BLaER1 treated with 17β-estradiol and CSF1 and Interleukin-3, amounts not matched to agents 10 nM and 100 nM (cell line): Measurements from ENCODE around the gene SMAGP.
A peak's percentile ranks its signal among the peaks of the same experiment; 100 is the strongest.

Experiments used
- H3K27ac ChIP-seq, 11 experiments: shearing (Covaris generic); formaldehyde crosslinking; 2 replicates each; pipeline ENCODE4 v1.8.1; 2022
- H3K27me3 ChIP-seq, 11 experiments: shearing (Covaris generic); formaldehyde crosslinking; 2 replicates each; pipeline ENCODE4 v1.8.1; 2022
- H3K36me3 ChIP-seq, 11 experiments: shearing (Covaris generic); formaldehyde crosslinking; 2 replicates each; pipeline ENCODE4 v1.8.1; 2022
- H3K4me1 ChIP-seq, 10 experiments: shearing (Covaris generic); formaldehyde crosslinking; 2 replicates each; pipeline ENCODE4 v1.8.1; 2022
- H3K4me2 ChIP-seq, 11 experiments: shearing (Covaris generic); formaldehyde crosslinking; 2 replicates each; pipeline ENCODE4 v1.8.1; 2022
- H3K4me3 ChIP-seq, 10 experiments: shearing (Covaris generic); formaldehyde crosslinking; 2 replicates each; pipeline ENCODE4 v1.8.1; 2022
- H3K9ac ChIP-seq, 11 experiments: shearing (Covaris generic); formaldehyde crosslinking; 2 replicates each; pipeline ENCODE4 v1.8.1; 2022
- H3K9me3 ChIP-seq, 11 experiments: shearing (Covaris generic); formaldehyde crosslinking; replicated peaks in 1 of 11; 2 replicates each; pipeline ENCODE4 v1.8.1; 2022
- H4K20me1 ChIP-seq, 11 experiments: shearing (Covaris generic); formaldehyde crosslinking; 2 replicates each; pipeline ENCODE4 v1.8.1; 2022
- Cebpa-rat ChIP-seq, 11 experiments: shearing (Covaris generic); IDR thresholded peaks; 2 replicates each; pipeline ENCODE4 v1.8.1; 2022

Gene SMAGP

GRCh38 chr12:51198568-51199365 is 71.4 kb downstream of the SMAGP start:
- H4K20me1 ChIP-seq, result no peaks in the 10 kb centered on the region
- H3K9ac ChIP-seq, result no peak overlapping the region
- H3K9me3 ChIP-seq, result no peaks in the 10 kb centered on the region
- no peaks in the 10 kb centered on the region for H3K36me3 ChIP-seq
- no peaks in the 10 kb centered on the region for H3K27me3 ChIP-seq
- TF ChIP-seq Cebpa-rat (IDR thresholded peaks at IDR 0.05), result no peak
- H3K27ac ChIP-seq, result no peak overlapping the region
- peaks cover 0 to 8% (median 0%) of the 10 kb centered on the region in 10 experiments; a peak in 2 of 20 replicates for H3K4me1 ChIP-seq
- H3K4me2 ChIP-seq, result 0 out of 22 replicates have a peak overlapping the region, but pooled peaks of 2 of the 11 experiments have one; percentile 6 to 23
- H3K4me3 ChIP-seq, result no peak overlapping the region

- Histone ChIP-seq H3K36me3 (no peaks in the 10 kb centered on the region), H3K4me2 (no peak overlapping the region), H3K9ac (no peak overlapping the region), H3K4me1 (peaks cover 0 to 8% (median 0%) of the 10 kb centered on the region in 10 experiments; a peak in 2 of 20 replicates), H4K20me1 (no peaks in the 10 kb centered on the region), H3K4me3 (no peak overlapping the region), H3K9me3 (no peaks in the 10 kb centered on the region), H3K27me3 (no peaks in the 10 kb centered on the region), H3K27ac (no peak overlapping the region)
- no peak for TF ChIP-seq Cebpa-rat (IDR thresholded peaks at IDR 0.05)
Measured at GRCh38 chr12:51197736-51198567, 72.3 kb downstream of the SMAGP start.

- TF ChIP-seq Cebpa-rat (IDR thresholded peaks at IDR 0.05), result no peak
- Histone ChIP-seq H3K27me3 (no peaks in the 10 kb centered on the region), H3K4me1 (peaks cover 0 to 8% (median 0%) of the 10 kb centered on the region in 10 experiments; a peak in 2 of 20 replicates), H3K4me3 (no peak overlapping the region), H4K20me1 (no peaks in the 10 kb centered on the region), H3K9me3 (no peaks in the 10 kb centered on the region), H3K4me2 (no peak overlapping the region), H3K9ac (no peak overlapping the region), H3K27ac (no peak overlapping the region), H3K36me3 (no peaks in the 10 kb centered on the region)
Measured at GRCh38 chr12:51196547-51196946, 73.7 kb downstream of the SMAGP start.

DNA sequence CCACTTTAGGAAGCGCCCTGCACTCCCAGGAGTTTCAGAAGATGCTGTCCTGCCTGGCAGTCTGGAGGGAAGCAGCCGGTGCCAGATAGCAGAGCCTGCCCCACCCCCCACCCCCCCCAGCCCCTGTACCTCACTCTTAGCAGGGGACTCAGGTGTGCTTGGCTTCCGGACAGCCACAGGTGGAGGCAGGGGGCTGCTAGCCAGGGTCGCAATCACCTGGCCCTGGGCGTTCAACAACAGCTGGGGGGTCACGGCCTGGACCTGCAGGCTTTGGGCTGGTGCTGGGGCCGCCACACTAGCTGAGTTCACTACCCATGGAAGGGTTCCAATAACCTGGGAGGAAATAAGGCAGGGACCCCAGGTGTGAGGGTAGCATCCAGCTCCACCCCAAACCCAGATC is 74.4 kb downstream of the SMAGP start:
- Histone ChIP-seq H3K9ac (no peak overlapping the region), H3K27ac (no peak overlapping the region), H3K4me3 (no peak overlapping the region), H3K4me2 (no peak overlapping the region), H3K36me3 (no peaks in the 10 kb centered on the region), H4K20me1 (no peaks in the 10 kb centered on the region), H3K9me3 (no peaks in the 10 kb centered on the region), H3K27me3 (no peaks in the 10 kb centered on the region), H3K4me1 (peaks cover 0 to 8% (median 0%) of the 10 kb centered on the region in 10 experiments; a peak in 2 of 20 replicates)
- no peak for TF ChIP-seq Cebpa-rat (IDR thresholded peaks at IDR 0.05)
